ENCODE results near the gene AGXT2.

GRCh38 chr5:35081134-35081533 is 33.4 kb upstream of the AGXT2 start:
- TF ChIP-seq POU6F1 (CRISPR knock-in tag; IDR thresholded peaks at IDR 0.05; ENCODE audit: borderline replicate concordance, low read depth) (no peak), ESRRG (CRISPR knock-in tag; IDR thresholded peaks at IDR 0.05) (no peak), TOX (CRISPR knock-in tag; IDR thresholded peaks at IDR 0.05; ENCODE audit: borderline replicate concordance) (no peak), ZC3H10 (CRISPR knock-in tag; IDR thresholded peaks at IDR 0.05) (no peak), ARNTL (CRISPR knock-in tag; IDR thresholded peaks at IDR 0.05; ENCODE audit: borderline replicate concordance, low read depth) (no peak), PPARA (CRISPR knock-in tag; IDR thresholded peaks at IDR 0.05; ENCODE audit: borderline replicate concordance) (no peak), ZFP3 (CRISPR knock-in tag; IDR thresholded peaks at IDR 0.05) (no peak), BACH2 (CRISPR knock-in tag; IDR thresholded peaks at IDR 0.05; ENCODE audit: borderline replicate concordance) (no peak)
